ENCODE data around the gene ARAF. TPM values are rescaled to one million over a fixed set of nuclear protein-coding genes. Genes with fewer than 3 reads are reported as not detected.

ARAF gene
- total and polyA plus RNA-seq, 2 of the 13 experiments (the other 11 are each of a cell fraction or from before 2014, with no cell fraction given), result 18.0 to 33.1 TPM

DNA sequence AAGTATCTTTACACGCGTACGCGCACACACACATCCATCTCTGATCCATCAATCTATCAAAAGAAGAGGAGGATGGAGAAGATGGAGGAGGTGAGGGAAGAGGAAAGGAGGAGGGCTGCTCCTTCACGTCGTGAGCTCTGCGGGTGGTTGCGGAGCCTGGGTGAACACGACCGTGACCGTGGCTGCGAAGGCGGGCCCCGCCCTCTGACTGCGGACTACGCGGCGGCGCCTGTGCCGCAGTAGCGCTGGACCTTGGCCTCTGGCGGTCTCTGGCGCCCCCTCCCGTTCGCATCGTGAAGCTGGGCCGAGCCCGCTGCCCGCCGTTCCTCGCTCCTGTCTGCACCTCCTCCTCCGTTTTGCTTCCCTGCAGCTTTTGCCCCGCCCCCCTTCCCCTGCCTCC is 37.7 kb upstream of the ARAF start (continued):
- TF ChIP-seq, protein P1, sequence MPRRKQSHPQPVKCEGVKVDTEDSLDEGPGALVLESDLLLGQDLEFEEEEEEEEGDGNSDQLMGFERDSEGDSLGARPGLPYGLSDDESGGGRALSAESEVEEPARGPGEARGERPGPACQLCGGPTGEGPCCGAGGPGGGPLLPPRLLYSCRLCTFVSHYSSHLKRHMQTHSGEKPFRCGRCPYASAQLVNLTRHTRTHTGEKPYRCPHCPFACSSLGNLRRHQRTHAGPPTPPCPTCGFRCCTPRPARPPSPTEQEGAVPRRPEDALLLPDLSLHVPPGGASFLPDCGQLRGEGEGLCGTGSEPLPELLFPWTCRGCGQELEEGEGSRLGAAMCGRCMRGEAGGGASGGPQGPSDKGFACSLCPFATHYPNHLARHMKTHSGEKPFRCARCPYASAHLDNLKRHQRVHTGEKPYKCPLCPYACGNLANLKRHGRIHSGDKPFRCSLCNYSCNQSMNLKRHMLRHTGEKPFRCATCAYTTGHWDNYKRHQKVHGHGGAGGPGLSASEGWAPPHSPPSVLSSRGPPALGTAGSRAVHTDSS (CRISPR knock-in tag; conservative IDR thresholded peaks at IDR 0.05), result no peak
- TF ChIP-seq KLF13 (CRISPR knock-in tag; IDR thresholded peaks at IDR 0.05) (no peak), GATAD2A (CRISPR knock-in tag; IDR thresholded peaks at IDR 0.05) (no peak), ZNF788 (CRISPR knock-in tag; IDR thresholded peaks at IDR 0.05; ENCODE audit: borderline replicate concordance) (no peak), SRSF1 (optimal IDR thresholded peaks at IDR 0.05; ENCODE audit: low read depth, low read length) (no peak), MED1 (CRISPR knock-in tag; IDR thresholded peaks at IDR 0.05) (no peak), SOX6 (IDR thresholded peaks at IDR 0.05) (no peak), SOX6 (CRISPR knock-in tag; IDR thresholded peaks at IDR 0.05) (0 out of 2 replicates have a peak, but pooled peaks have one; percentile 17), NFKBIZ (CRISPR knock-in tag; IDR thresholded peaks at IDR 0.05) (no peak), HNRNPUL1 (IDR thresholded peaks at IDR 0.05; ENCODE audit: low read depth, low read length) (no peak), HNF4A (CRISPR knock-in tag; IDR thresholded peaks at IDR 0.05) (peak; percentile 42; the same call in 1 of the 2 replicates), KAT2B (IDR thresholded peaks at IDR 0.05; ENCODE audit: borderline replicate concordance, low read depth, low read length) (no peak), HNF4G (IDR thresholded peaks at IDR 0.05; ENCODE audit: borderline replicate concordance, low read depth, low read length) (0 out of 2 replicates have a peak, but pooled peaks have one; percentile 10), HNF4G (CRISPR knock-in tag; IDR thresholded peaks at IDR 0.05; ENCODE audit: borderline replicate concordance, low read depth) (no peak), ZNF350 (CRISPR knock-in tag; IDR thresholded peaks at IDR 0.05; ENCODE audit: borderline replicate concordance, low read depth) (no peak), ZNF772 (CRISPR knock-in tag; IDR thresholded peaks at IDR 0.05) (no peak), TRIM24 (CRISPR knock-in tag; IDR thresholded peaks at IDR 0.05) (no peak), YY1 (IDR thresholded peaks at IDR 0.05; ENCODE audit: insufficient read depth, insufficient replicate concordance, low read depth, low read length) (peak; percentile 28), NONO (IDR thresholded peaks at IDR 0.05) (no peak), NONO (CRISPR knock-in tag; conservative IDR thresholded peaks at IDR 0.05) (0 out of 2 replicates have a peak, but pooled peaks have one; percentile 35), ZNF792 (CRISPR knock-in tag; IDR thresholded peaks at IDR 0.05) (no peak), SP5 (CRISPR knock-in tag; IDR thresholded peaks at IDR 0.05; ENCODE audit: borderline replicate concordance, low read depth) (peak; percentile 36; the same call in 1 of the 2 replicates)
- TF ChIP-seq, protein P2, sequence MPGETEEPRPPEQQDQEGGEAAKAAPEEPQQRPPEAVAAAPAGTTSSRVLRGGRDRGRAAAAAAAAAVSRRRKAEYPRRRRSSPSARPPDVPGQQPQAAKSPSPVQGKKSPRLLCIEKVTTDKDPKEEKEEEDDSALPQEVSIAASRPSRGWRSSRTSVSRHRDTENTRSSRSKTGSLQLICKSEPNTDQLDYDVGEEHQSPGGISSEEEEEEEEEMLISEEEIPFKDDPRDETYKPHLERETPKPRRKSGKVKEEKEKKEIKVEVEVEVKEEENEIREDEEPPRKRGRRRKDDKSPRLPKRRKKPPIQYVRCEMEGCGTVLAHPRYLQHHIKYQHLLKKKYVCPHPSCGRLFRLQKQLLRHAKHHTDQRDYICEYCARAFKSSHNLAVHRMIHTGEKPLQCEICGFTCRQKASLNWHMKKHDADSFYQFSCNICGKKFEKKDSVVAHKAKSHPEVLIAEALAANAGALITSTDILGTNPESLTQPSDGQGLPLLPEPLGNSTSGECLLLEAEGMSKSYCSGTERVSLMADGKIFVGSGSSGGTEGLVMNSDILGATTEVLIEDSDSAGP (CRISPR knock-in tag; IDR thresholded peaks at IDR 0.05; ENCODE audit: borderline replicate concordance), result 0 out of 2 replicates have a peak, but pooled peaks have one; percentile 33
- TF ChIP-seq, protein P3, sequence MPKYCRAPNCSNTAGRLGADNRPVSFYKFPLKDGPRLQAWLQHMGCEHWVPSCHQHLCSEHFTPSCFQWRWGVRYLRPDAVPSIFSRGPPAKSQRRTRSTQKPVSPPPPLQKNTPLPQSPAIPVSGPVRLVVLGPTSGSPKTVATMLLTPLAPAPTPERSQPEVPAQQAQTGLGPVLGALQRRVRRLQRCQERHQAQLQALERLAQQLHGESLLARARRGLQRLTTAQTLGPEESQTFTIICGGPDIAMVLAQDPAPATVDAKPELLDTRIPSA (CRISPR knock-in tag; IDR thresholded peaks at IDR 0.05; ENCODE audit: borderline replicate concordance), result no peak
- TF ChIP-seq, protein P4, sequence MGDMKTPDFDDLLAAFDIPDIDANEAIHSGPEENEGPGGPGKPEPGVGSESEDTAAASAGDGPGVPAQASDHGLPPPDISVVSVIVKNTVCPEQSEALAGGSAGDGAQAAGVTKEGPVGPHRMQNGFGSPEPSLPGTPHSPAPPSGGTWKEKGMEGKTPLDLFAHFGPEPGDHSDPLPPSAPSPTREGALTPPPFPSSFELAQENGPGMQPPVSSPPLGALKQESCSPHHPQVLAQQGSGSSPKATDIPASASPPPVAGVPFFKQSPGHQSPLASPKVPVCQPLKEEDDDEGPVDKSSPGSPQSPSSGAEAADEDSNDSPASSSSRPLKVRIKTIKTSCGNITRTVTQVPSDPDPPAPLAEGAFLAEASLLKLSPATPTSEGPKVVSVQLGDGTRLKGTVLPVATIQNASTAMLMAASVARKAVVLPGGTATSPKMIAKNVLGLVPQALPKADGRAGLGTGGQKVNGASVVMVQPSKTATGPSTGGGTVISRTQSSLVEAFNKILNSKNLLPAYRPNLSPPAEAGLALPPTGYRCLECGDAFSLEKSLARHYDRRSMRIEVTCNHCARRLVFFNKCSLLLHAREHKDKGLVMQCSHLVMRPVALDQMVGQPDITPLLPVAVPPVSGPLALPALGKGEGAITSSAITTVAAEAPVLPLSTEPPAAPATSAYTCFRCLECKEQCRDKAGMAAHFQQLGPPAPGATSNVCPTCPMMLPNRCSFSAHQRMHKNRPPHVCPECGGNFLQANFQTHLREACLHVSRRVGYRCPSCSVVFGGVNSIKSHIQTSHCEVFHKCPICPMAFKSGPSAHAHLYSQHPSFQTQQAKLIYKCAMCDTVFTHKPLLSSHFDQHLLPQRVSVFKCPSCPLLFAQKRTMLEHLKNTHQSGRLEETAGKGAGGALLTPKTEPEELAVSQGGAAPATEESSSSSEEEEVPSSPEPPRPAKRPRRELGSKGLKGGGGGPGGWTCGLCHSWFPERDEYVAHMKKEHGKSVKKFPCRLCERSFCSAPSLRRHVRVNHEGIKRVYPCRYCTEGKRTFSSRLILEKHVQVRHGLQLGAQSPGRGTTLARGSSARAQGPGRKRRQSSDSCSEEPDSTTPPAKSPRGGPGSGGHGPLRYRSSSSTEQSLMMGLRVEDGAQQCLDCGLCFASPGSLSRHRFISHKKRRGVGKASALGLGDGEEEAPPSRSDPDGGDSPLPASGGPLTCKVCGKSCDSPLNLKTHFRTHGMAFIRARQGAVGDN (CRISPR knock-in tag; IDR thresholded peaks at IDR 0.05), result peak; percentile 43; the same call in 1 of the 2 replicates
